ENCODE measurements around the gene STARD9.

DNA sequence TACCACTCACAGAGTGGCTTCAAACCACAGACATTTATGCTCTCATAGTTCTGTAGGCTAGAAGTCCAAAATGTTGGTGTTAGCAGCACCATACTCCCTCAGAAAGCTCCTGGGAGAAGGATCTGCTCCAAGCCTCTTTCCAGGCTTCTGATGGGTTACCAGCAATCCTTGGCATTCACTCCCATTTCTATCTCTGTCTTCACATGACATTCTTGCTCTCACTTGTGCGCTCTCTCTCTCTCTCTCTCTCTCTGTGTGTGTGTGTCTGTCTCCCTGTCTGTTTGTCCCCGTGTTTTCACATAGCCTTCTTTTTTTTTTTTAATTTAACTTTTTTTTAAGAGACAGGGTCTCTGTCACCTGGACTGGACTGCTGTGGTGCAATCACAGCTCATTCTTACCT, 135.3 kb downstream of the STARD9 start:
- TF ChIP-seq EZH2 (IDR thresholded peaks at IDR 0.05; ENCODE audit: insufficient read depth, poor library complexity, severe bottlenecking), result no peak
- TF ChIP-seq EZH2phosphoT487 (IDR thresholded peaks at IDR 0.05; ENCODE audit: insufficient read depth, low read depth), result no peak

Data from GM23248 (cell line).